ENCODE measurements around the gene CDC37L1. TPM values are rescaled to one million over a fixed set of nuclear protein-coding genes. Genes with fewer than 3 reads are reported as not detected.

Gene CDC37L1
- total RNA-seq, 4 donors from 2014 or later: 33.8 to 44.6 (median 37.3) TPM

- no peaks in the 10 kb centered on the region for H3K4me1 ChIP-seq
- DNase-seq: no peak
- H3K27me3 ChIP-seq: no peaks in the 10 kb centered on the region
- no peak overlapping the region for H3K27ac ChIP-seq
- no peak overlapping the region for H3K4me3 ChIP-seq (replicated peaks in 1 of 3)
- H3K36me3 ChIP-seq: peaks cover 25 to 32% of the 10 kb centered on the region in 2 donors
- WGBS, 2 donors: 92 to 93% methylated on average over 9 of the region's 9 CpGs
- TF ChIP-seq POLR2A (IDR thresholded peaks at IDR 0.05): no peak
- TF ChIP-seq CTCF (IDR thresholded peaks at IDR 0.05): no peak
- no peaks in the 10 kb centered on the region for H3K9me3 ChIP-seq
- intact Hi-C loops (cut with DNase I): no loop called here
Observed at GRCh38 chr9:4714266-4715016, 35.1 kb downstream of the CDC37L1 start.

GRCh38 chr9:4716163-4716562 is 36.8 kb downstream of the CDC37L1 start:
- 92 to 97% methylated on average over 1 of the region's 1 CpG for WGBS, 2 donors
- no peak for DNase-seq

GRCh38 chr9:4717815-4718214 is 38.4 kb downstream of the CDC37L1 start:
- Histone ChIP-seq H3K27ac (no peak overlapping the region), H3K27me3 (no peaks in the 10 kb centered on the region), H3K4me3 (replicated peaks in 1 of 3) (no peak overlapping the region), H3K4me1 (no peaks in the 10 kb centered on the region), H3K9me3 (no peaks in the 10 kb centered on the region), H3K36me3 (peaks cover 25 to 32% of the 10 kb centered on the region in 2 donors)
- no peak for TF ChIP-seq POLR2A (IDR thresholded peaks at IDR 0.05)
- no peak for TF ChIP-seq CTCF (IDR thresholded peaks at IDR 0.05)
- intact Hi-C loops (cut with DNase I): no loop called here
- no peak for DNase-seq
- 92 to 96% methylated on average over 3 to 4 of the region's 4 CpGs for WGBS, 2 donors

More at GRCh38 chr9:4716163-4716562, 36.8 kb downstream of the CDC37L1 start:
- TF ChIP-seq POLR2A (IDR thresholded peaks at IDR 0.05) (no peak), CTCF (IDR thresholded peaks at IDR 0.05) (no peak)
- Histone ChIP-seq H3K27ac (no peak overlapping the region), H3K36me3 (peaks cover 25 to 32% of the 10 kb centered on the region in 2 donors), H3K27me3 (no peaks in the 10 kb centered on the region), H3K4me3 (replicated peaks in 1 of 3) (no peak overlapping the region), H3K9me3 (no peaks in the 10 kb centered on the region), H3K4me1 (no peaks in the 10 kb centered on the region)
- intact Hi-C loops (cut with DNase I): no loop called here

GRCh38 chr9:4718911-4719310 is 39.5 kb downstream of the CDC37L1 start:
- no peaks in the 10 kb centered on the region for H3K9me3 ChIP-seq
- no peaks in the 10 kb centered on the region for H3K27me3 ChIP-seq
- no peak overlapping the region for H3K4me3 ChIP-seq (replicated peaks in 1 of 3)
- peaks cover 25 to 32% of the 10 kb centered on the region in 2 donors for H3K36me3 ChIP-seq
- TF ChIP-seq CTCF (IDR thresholded peaks at IDR 0.05) (no peak), POLR2A (IDR thresholded peaks at IDR 0.05) (no peak)
- intact Hi-C loops (cut with DNase I): no loop called here
- no peak for DNase-seq
- 95 to 96% methylated on average over 6 of the region's 6 CpGs for WGBS, 2 donors
- no peak overlapping the region for H3K27ac ChIP-seq
- H3K4me1 ChIP-seq: peaks cover 0 to under 1% of the 10 kb centered on the region in 2 donors

GRCh38 chr9:4721736-4722135 is 42.4 kb downstream of the CDC37L1 start:
- Histone ChIP-seq H3K4me3 (replicated peaks in 1 of 3) (no peak overlapping the region), H3K36me3 (peaks cover 22 to 28% of the 10 kb centered on the region in 2 donors), H3K4me1 (peaks cover 0 to 8% of the 10 kb centered on the region in 2 donors), H3K27ac (no peak overlapping the region), H3K27me3 (no peaks in the 10 kb centered on the region), H3K9me3 (no peaks in the 10 kb centered on the region)
- no peak for DNase-seq
- 96 to 97% methylated on average over 4 of the region's 4 CpGs for WGBS, 2 donors
- intact Hi-C loops (cut with DNase I): no loop called here
- no peak for TF ChIP-seq CTCF (IDR thresholded peaks at IDR 0.05)
- TF ChIP-seq POLR2A (IDR thresholded peaks at IDR 0.05): no peak

Measured in thyroid gland (tissue), 4 donors.